Measurements from ENCODE around the gene YWHAH.

Gene YWHAH

GRCh38 chr22:31942091-31942490, 2.2 kb upstream of the YWHAH start:
- no peaks in the 10 kb centered on the region for H3K9me3 Mint-ChIP-seq
- H3K4me3 Mint-ChIP-seq, result no peak overlapping the region
- no peak for DNase-seq
- H3K4me1 Mint-ChIP-seq, result peaks cover 20% of the 10 kb centered on the region
- TF ChIP-seq CTCF (IDR thresholded peaks at IDR 0.05), result no peak
- no peaks in the 10 kb centered on the region for H3K36me3 Mint-ChIP-seq (ENCODE audit: low read depth)
- H3K27ac Mint-ChIP-seq, result peak overlapping the region; percentile 21
- H3K27me3 Mint-ChIP-seq (ENCODE audit: low read depth, poor library complexity), result peaks cover 6% of the 10 kb centered on the region

- no peak for DNase-seq
- TF ChIP-seq CTCF (IDR thresholded peaks at IDR 0.05), result no peak
- Mint-ChIP-seq H3K4me1 (peaks cover 24% of the 10 kb centered on the region), H3K27me3 (ENCODE audit: low read depth, poor library complexity) (peaks cover 6% of the 10 kb centered on the region), H3K36me3 (ENCODE audit: low read depth) (peaks cover 12% of the 10 kb centered on the region), H3K27ac (no peak overlapping the region), H3K9me3 (no peaks in the 10 kb centered on the region), H3K4me3 (peak overlapping the region; percentile 84)
Observed at GRCh38 chr22:31943206-31943977, 943 bp upstream of the YWHAH start.

GRCh38 chr22:31944700-31945442, 536 bp downstream of the YWHAH start:
- H3K4me1 Mint-ChIP-seq, result peaks cover 15% of the 10 kb centered on the region
- peak overlapping the region; percentile 64 for H3K4me3 Mint-ChIP-seq
- H3K27me3 Mint-ChIP-seq (ENCODE audit: low read depth, poor library complexity), result peaks cover 6% of the 10 kb centered on the region
- peak; percentile 33 for DNase-seq
- no peaks in the 10 kb centered on the region for H3K9me3 Mint-ChIP-seq
- no peak for TF ChIP-seq CTCF (IDR thresholded peaks at IDR 0.05)
- H3K36me3 Mint-ChIP-seq (ENCODE audit: low read depth), result peaks cover 24% of the 10 kb centered on the region
- H3K27ac Mint-ChIP-seq, result no peak overlapping the region

- DNase-seq, result no peak
- TF ChIP-seq CTCF (IDR thresholded peaks at IDR 0.05), result no peak
- Mint-ChIP-seq H3K27ac (no peak overlapping the region), H3K36me3 (ENCODE audit: low read depth) (peaks cover 29% of the 10 kb centered on the region), H3K27me3 (ENCODE audit: low read depth, poor library complexity) (peaks cover 6% of the 10 kb centered on the region), H3K9me3 (no peaks in the 10 kb centered on the region), H3K4me3 (no peak overlapping the region), H3K4me1 (peaks cover 19% of the 10 kb centered on the region)
Observed at GRCh38 chr22:31945443-31945855, 1.1 kb downstream of the YWHAH start.

- no peak overlapping the region for H3K27ac Mint-ChIP-seq
- no peak for DNase-seq
- no peaks in the 10 kb centered on the region for H3K9me3 Mint-ChIP-seq
- peaks cover 36% of the 10 kb centered on the region for H3K36me3 Mint-ChIP-seq (ENCODE audit: low read depth)
- peaks cover 22% of the 10 kb centered on the region for H3K4me1 Mint-ChIP-seq
- H3K27me3 Mint-ChIP-seq (ENCODE audit: low read depth, poor library complexity), result peaks cover 6% of the 10 kb centered on the region
- no peak for TF ChIP-seq CTCF (IDR thresholded peaks at IDR 0.05)
- H3K4me3 Mint-ChIP-seq, result no peak overlapping the region
Observed at GRCh38 chr22:31945971-31946680, 1.8 kb downstream of the YWHAH start.
